ENCODE data around the gene ICE1.

- TF ChIP-seq CTCF (IDR thresholded peaks at IDR 0.05) (no peak), POLR2A (IDR thresholded peaks at IDR 0.05) (no peak)
These were observed 30.7 kb downstream of the ICE1 start for GRCh38 chr5:5453131-5453530.

All from esophagus squamous epithelium (tissue), 4 donors.